Measurements from ENCODE around the gene PRPF6. TPM values are rescaled to one million over a fixed set of nuclear protein-coding genes. Genes with fewer than 3 reads are reported as not detected.
A peak's percentile ranks its signal among the peaks of the same experiment; 100 is the strongest.

Gene PRPF6
- total and polyA plus RNA-seq, 2 of the 13 experiments (the other 11 are each of a cell fraction or from before 2014, with no cell fraction given), result 63.7 to 101 TPM

GRCh38 chr20:63980317-63980805 lies 571 bp upstream of the PRPF6 start (continued):
- TF ChIP-seq RNF219 (CRISPR knock-in tag; IDR thresholded peaks at IDR 0.05), result no peak
- TF ChIP-seq ZBTB21 (CRISPR knock-in tag; IDR thresholded peaks at IDR 0.05), result 0 out of 2 replicates have a peak, but pooled peaks have one; percentile 61
- no peak for TF ChIP-seq MIER2 (CRISPR knock-in tag; IDR thresholded peaks at IDR 0.05)
- TF ChIP-seq ZSCAN31 (CRISPR knock-in tag; IDR thresholded peaks at IDR 0.05; ENCODE audit: low read depth), result no peak
- no peak for TF ChIP-seq BCLAF1 (IDR thresholded peaks at IDR 0.05)
- TF ChIP-seq DPF2 (CRISPR knock-in tag; IDR thresholded peaks at IDR 0.05; ENCODE audit: borderline replicate concordance, low read depth), result peak; percentile 30; the same call in 1 of the 2 replicates
- TF ChIP-seq SNAI1 (CRISPR knock-in tag; IDR thresholded peaks at IDR 0.05; ENCODE audit: borderline replicate concordance), result no peak
- TF ChIP-seq DNMT1 (CRISPR knock-in tag; IDR thresholded peaks at IDR 0.05), result peak; percentile 41; the same call in 1 of the 2 replicates
- TF ChIP-seq NR2F2 (IDR thresholded peaks at IDR 0.05; ENCODE audit: borderline replicate concordance, low read depth), result 0 out of 2 replicates have a peak, but pooled peaks have one; percentile 11
- TF ChIP-seq ZBTB34 (CRISPR knock-in tag; IDR thresholded peaks at IDR 0.05), result no peak; the same call in 1 of the 2 replicates
- TF ChIP-seq CBFB (CRISPR knock-in tag; IDR thresholded peaks at IDR 0.05), result no peak; the same call in 1 of the 2 replicates
- 0 out of 2 replicates have a peak, but pooled peaks have one; percentile 23 for TF ChIP-seq EED (CRISPR knock-in tag; IDR thresholded peaks at IDR 0.05)
- 0 out of 2 replicates have a peak, but pooled peaks have one; percentile 56 for TF ChIP-seq ZNF101 (CRISPR knock-in tag; IDR thresholded peaks at IDR 0.05; ENCODE audit: borderline replicate concordance, low read depth)
- 0 out of 2 replicates have a peak, but pooled peaks have one; percentile 67 for TF ChIP-seq ZNF318 (CRISPR knock-in tag; IDR thresholded peaks at IDR 0.05)

All from HepG2 (cell line).